NB4 (cell line): ENCODE measurements around the gene ALPP.

Experiments used
- DNase-seq: peaks from one replicate; pipeline ENCODE4 v3.0.0; 2010; ENCODE audit warnings: low read depth
- H3K4me3 ChIP-seq: one replicate; pipeline ENCODE4 v1.5.1; 2011; ENCODE audit warnings: mild to moderate bottlenecking, low read depth, low read length, moderate library complexity
- CTCF ChIP-seq: IDR thresholded peaks from one replicate; pipeline ENCODE4 v1.5.1; 2012; ENCODE audit warnings: low read depth, low read length
- MYC ChIP-seq: IDR thresholded peaks from 2 replicates; pipeline ENCODE4 v1.6.1; 2011; ENCODE audit warnings: low read depth, low read length
- POLR2A ChIP-seq: IDR thresholded peaks from 2 replicates; pipeline ENCODE4 v1.6.1; 2011; ENCODE audit warnings: mild to moderate bottlenecking; ENCODE audit not compliant: insufficient read length; ENCODE audit errors: extremely low read depth
- TF ChIP-seq, protein P1 (sequence below): IDR thresholded peaks from 2 replicates; pipeline ENCODE4 v1.6.1; 2011; ENCODE audit warnings: low read depth, low read length

ALPP gene

GRCh38 chr2:232395586-232395985, 17.0 kb downstream of the ALPP start:
- no peak overlapping the region for H3K4me3 ChIP-seq
- TF ChIP-seq, protein P1, sequence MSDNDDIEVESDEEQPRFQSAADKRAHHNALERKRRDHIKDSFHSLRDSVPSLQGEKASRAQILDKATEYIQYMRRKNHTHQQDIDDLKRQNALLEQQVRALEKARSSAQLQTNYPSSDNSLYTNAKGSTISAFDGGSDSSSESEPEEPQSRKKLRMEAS: no peak
- TF ChIP-seq CTCF (no peak), MYC (no peak), POLR2A (no peak)
- DNase-seq: no peak

DNA sequence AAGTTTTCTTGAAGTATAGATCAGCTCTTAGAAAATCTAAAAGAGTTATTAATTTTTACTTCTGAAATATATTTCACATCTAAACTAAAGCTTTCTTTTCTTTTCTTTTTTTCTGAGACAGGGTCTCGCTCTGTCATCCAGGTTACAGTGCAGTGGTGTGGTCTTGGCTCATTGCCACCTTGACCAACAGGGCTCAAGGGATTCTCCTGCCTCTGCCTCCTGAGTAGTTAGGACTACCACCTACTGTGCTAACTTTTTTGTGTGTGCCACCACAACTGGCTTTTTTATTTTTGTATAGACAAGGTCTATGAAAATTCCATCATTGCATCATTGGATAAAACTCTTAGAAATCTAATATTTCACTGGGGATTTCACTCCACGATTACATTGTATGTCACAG, 18.1 kb downstream of the ALPP start:
- no peak overlapping the region for H3K4me3 ChIP-seq
- no peak for DNase-seq
- TF ChIP-seq POLR2A: no peak
- TF ChIP-seq, protein P1: no peak
- TF ChIP-seq MYC: no peak
- no peak for TF ChIP-seq CTCF

DNA sequence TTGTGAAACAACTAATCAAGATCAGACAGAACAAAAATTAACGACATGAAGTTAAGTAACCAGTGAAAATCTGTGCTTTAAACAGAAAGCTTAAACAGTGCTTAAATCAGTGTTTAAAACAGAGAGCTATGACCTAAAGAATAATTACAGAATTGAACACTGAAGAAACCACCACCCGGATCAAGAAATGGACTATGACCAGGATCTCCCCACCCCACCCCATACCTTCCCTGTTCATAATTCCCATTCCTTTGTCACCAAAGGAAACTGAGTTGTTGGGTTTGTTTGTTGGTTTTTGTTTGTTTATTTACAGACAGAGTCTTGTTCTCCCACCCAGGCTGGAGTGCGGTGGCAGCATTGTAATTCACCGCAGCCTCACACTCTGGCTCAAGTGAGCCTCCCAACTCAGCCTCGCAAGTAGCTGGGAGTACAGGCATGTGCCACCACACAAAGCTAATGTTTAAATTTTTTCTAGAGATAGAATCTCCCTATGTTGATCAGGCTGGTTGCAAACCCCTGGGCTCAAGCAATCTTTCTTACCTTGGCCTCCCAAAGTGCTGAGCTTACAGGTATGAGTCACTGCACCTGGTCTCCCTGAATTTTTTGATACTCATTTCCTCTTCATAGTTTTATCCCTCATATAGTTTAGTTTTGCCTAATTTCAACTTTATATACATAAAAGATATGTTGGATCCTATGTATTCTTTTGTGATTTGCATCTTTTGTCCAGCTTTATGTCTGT, 19.9 kb downstream of the ALPP start:
- H3K4me3 ChIP-seq: no peak overlapping the region
- DNase-seq: no peak
- TF ChIP-seq MYC: no peak
- TF ChIP-seq, protein P1: no peak
- no peak for TF ChIP-seq CTCF
- no peak for TF ChIP-seq POLR2A

- H3K4me3 ChIP-seq: no peak overlapping the region
- DNase-seq: no peak
- TF ChIP-seq, protein P1: no peak
- TF ChIP-seq POLR2A: no peak
- TF ChIP-seq MYC: no peak
- no peak for TF ChIP-seq CTCF
These were observed 21.9 kb downstream of the ALPP start for GRCh38 chr2:232400256-232401015.

DNA sequence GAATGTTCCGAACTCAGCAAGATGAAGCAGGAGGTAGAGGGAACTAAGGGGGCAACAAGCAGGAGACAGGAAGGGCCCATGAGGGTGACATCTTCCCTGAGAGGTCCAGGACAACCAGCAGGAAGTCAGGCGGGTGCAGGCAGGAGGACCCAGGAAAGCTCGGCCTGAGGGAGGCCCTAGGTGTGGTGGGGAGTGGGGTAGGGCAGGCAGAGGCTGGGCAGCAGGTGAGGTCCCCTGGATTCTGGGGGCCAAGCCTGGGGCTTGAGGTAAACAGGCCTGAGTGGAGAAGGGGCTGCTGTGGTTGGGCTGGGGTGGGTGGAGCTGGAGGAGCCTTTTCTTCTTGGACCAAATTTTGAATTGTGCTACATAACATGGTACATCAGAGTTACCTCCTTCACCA, 24.0 kb downstream of the ALPP start:
- no peak overlapping the region for H3K4me3 ChIP-seq
- no peak for TF ChIP-seq POLR2A
- TF ChIP-seq CTCF: no peak
- TF ChIP-seq, protein P1: no peak
- TF ChIP-seq MYC: no peak

More for the DNA sequence above, 24.0 kb downstream of the ALPP start:
- no peak for DNase-seq
